ENCODE measurements around the gene ZBTB45. TPM values are rescaled to one million over a fixed set of nuclear protein-coding genes. Genes with fewer than 3 reads are reported as not detected.
"Not testable (repeated sequence)": the region's sequence is repeated elsewhere in the genome, so short reads cannot be mapped to it uniquely, and the experiment has no call there.

Gene ZBTB45
- total RNA-seq, 2 donors from 2014 or later: 11.8 to 12.1 TPM

GRCh38 chr19:58480481-58480830 is 39.2 kb downstream of the ZBTB45 start:
- intact Hi-C loops (cut with DNase I): no loop called here
- no peak for DNase-seq (ENCODE audit: low spot score)

DNA sequence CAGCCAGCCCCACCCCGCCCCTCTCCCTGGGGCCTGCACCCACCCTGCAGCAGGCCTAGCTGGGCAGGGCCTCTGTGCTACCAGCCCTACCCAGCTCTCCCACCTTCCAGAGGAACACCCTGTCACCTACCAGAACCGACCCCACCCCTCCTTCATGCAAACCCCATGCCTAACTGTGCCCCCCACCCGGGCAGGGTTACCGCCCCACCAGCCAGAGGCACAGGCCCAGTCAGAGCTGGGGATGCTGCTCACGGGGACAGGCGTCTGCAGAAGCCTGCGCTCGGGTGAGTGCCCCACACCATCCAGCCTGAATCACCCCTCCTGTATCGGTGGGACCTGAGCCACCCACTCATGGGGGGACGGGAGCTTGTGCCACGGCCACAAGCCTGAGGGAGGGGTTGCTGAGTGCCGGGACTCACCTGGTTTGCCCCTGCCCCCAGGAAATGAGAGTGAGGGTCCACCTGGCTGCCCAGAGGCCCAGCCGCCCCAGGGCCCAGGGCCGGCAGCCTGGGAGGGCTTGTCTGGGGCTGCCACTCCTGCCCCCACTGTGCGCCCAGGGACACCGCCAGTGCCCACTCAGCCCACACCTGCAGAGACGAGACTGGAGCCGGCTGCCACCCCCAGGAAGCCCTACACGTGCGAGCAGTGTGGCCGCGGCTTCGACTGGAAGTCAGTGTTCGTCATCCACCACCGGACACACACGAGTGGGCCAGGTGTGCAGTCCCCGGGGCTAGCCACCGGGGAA is 39.7 kb downstream of the ZBTB45 start:
- intact Hi-C loops (cut with DNase I): no loop called here
- no peak for DNase-seq (ENCODE audit: low spot score)

GRCh38 chr19:58479303-58479702 is 40.3 kb downstream of the ZBTB45 start:
- no peak for DNase-seq (ENCODE audit: low spot score)
- intact Hi-C loops (cut with DNase I): no loop called here

DNA sequence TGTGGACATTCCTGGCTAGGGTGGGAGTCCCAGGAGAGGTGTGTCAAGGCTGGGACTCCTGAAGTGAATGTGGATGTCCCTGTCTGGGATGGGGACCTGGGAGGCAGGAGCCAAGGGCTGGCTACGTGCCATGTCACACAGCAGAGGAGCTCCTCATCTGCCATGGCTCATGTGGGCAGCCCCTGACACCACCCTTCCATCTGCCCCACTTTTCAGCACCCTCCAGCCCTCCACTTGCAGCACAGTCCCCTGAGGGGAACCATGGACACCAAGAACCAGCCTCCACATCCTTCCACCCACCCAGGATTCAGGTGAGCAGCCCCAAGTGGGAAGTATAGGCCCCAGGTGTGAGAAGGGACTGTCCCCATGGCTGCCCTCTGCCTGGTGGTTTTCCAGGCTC is 41.7 kb downstream of the ZBTB45 start:
- intact Hi-C loops (cut with DNase I): no loop called here
- peak; percentile 85 for DNase-seq (ENCODE audit: low spot score)

- DNase-seq (ENCODE audit: low spot score): no peak
Measured at GRCh38 chr19:58477130-58477529, 42.5 kb downstream of the ZBTB45 start.

GRCh38 chr19:58476498-58477015 is 43.1 kb downstream of the ZBTB45 start:
- DNase-seq (ENCODE audit: low spot score): peak; percentile 87
- intact Hi-C loops (cut with DNase I): no loop called here

More at GRCh38 chr19:58477130-58477529, 42.5 kb downstream of the ZBTB45 start:
- intact Hi-C loops (cut with DNase I): no loop called here

GRCh38 chr19:58475714-58476497 is 43.7 kb downstream of the ZBTB45 start, which contains the start of gene ZNF446:
Gene ZNF446 (plus strand): TSS chr19:58476352. CDS start chr19:58477219, 867 bp downstream.
- intact Hi-C loops (cut with DNase I): no loop called here
- peak; percentile 99 for DNase-seq (ENCODE audit: low spot score)

DNA sequence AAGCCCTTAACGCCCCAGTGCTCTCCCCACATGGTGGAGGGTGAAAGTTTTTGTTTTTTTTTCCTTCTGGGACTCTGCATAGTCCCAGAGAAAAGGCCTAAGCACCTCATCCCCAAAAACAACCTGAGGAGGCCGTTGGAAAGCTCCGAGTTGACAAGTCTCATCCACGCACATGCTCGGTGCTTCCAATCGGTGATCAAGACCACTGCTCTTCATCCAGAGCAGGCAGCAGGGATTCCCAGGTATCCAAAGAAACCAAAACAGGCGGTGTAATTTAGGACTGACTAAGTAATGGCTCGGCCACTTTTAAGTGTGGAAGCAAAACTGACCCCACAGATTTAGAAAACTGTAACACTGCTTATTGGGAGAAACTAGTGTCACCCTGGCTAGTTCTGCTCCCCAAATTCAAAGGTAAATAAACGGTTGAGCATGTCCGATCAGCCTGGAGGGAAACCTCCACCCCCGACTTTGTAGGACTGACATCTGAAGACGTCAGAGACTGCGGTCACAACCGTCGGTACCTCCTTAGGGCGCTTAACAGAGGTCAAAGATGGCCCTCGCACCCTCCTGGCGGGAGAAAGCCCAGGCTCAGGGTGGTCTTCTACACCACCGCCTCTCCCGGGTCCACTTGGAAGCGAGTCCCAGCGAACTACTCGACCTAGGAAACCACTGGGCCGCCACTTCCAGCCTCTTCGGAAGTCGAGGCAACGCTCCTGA is 44.5 kb downstream of the ZBTB45 start:
- no peak for DNase-seq (ENCODE audit: low spot score)
- intact Hi-C loops (cut with DNase I): no loop called here

GRCh38 chr19:58474291-58474996 is 45.2 kb downstream of the ZBTB45 start:
- intact Hi-C loops (cut with DNase I): no loop called here

DNA sequence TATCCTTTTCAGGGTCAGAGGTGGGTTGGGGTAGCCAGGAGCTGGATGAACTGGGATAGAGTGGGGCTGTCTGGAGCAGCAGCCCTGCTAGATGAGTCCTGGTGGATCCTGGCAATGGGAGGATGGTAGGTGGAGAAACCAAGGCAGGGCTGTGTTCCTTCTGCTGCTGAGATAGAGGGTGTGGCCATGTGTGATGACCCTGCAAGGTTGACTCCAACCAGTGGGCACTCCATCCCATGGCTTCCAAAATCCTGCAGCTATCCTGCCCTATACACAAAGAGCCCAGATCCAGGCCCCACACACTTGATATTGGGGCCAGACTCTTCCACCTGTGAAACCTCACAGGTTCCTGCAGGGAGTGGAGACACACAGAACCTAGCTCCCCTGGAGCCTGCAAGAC is 45.8 kb downstream of the ZBTB45 start:
- DNase-seq (ENCODE audit: low spot score): no peak
- intact Hi-C loops (cut with DNase I): no loop called here

More at GRCh38 chr19:58474291-58474996, 45.2 kb downstream of the ZBTB45 start:
- no peak for DNase-seq (ENCODE audit: low spot score)

DNA sequence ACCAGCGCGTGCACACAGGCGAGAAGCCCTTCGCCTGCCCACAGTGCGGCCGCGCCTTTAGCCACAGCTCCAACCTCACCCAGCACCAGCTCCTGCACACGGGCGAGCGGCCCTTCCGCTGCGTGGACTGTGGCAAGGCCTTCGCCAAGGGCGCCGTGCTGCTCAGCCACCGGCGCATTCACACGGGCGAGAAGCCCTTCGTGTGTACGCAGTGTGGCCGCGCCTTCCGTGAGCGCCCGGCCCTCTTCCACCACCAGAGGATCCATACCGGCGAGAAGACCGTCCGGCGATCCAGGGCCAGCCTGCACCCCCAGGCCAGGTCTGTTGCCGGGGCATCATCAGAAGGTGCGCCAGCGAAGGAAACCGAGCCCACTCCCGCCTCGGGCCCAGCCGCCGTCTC is 47.9 kb downstream of the ZBTB45 start:
- intact Hi-C loops (cut with DNase I): no loop called here
- no peak for DNase-seq (ENCODE audit: low spot score)

DNA sequence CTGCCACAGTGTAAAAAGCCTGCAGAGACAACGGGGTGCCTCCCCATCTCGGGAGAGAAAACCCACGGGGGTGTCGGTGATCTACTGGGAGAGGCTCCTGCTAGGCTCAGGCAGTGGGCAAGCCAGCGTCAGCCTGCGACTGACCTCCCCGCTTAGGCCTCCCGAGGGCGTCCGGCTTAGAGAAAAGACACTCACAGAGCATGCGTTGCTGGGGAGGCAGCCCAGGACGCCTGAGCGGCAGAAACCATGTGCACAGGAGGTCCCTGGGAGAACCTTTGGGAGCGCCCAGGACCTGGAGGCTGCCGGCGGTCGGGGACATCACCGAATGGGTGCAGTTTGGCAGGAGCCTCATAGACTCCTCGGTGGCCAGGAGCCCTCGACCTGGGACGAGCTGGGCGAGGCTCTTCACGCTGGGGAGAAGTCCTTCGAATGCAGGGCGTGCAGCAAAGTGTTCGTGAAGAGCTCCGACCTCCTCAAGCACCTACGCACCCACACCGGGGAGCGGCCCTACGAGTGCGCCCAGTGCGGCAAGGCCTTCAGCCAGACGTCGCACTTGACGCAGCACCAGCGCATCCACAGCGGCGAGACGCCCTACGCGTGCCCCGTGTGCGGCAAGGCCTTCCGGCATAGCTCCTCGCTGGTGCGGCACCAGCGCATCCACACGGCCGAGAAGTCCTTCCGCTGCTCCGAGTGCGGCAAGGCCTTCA is 48.6 kb downstream of the ZBTB45 start:
- DNase-seq (ENCODE audit: low spot score); intact Hi-C loops (cut with DNase I): not testable (repeated sequence)

GRCh38 chr19:58469241-58470013 is 50.2 kb downstream of the ZBTB45 start:
- no peak for DNase-seq (ENCODE audit: low spot score)

GRCh38 chr19:58468216-58468839 is 51.3 kb downstream of the ZBTB45 start:
- DNase-seq (ENCODE audit: low spot score): no peak
- intact Hi-C loops (cut with DNase I): no loop called here

More at GRCh38 chr19:58469241-58470013, 50.2 kb downstream of the ZBTB45 start:
- intact Hi-C loops (cut with DNase I): no loop called here

- peak; percentile 100 for DNase-seq (ENCODE audit: low spot score)
- intact Hi-C loops (cut with DNase I): no loop called here
Measured at GRCh38 chr19:58466760-58467589, 52.6 kb downstream of the ZBTB45 start, which contains the start of gene ZNF324. Gene ZNF324 (plus strand): TSS chr19:58467080. CDS start chr19:58469186, 2,106 bp downstream.

DNA sequence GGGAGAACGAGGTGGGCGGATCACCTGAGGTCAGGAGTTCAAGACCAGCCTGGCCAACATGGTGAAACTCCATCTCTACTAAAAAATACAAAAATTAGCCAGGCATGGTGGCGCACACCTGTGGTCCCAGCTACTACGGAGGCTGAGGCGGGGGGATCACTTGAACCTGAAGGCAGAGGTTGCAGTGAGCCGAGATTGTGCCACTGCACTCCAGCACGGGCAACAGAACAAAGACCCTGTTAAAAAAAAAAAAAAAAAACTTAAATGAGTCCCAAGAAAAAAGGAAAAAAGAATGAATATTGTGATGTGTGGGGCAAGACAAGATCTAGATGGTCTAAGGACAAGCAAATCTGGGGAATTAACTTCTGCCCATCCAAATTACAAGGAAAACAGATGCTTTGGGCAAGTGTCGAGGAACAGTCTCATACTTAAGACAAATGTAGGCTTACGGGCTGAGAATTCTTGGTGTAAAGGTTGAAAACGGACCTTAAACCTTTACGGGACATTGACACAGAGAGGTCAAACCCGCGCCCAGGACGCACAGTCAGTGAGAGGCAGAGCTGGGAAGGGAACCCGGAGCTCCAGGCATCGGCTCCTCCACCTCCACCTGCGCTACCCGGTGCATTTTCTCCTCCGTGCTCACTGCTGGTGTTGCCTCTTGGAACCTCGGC is 53.4 kb downstream of the ZBTB45 start:
- intact Hi-C loops (cut with DNase I): no loop called here
- no peak for DNase-seq (ENCODE audit: low spot score)
